SK-N-SH (cell line): ENCODE data around the gene SLC2A5. TPM values are rescaled to one million over a fixed set of nuclear protein-coding genes. Genes with fewer than 3 reads are reported as not detected.

Source experiments
- CTCF ChIA-PET: fragments of 300-600, 350-600 bp; formaldehyde crosslinking; extraction: SDS; loops from one replicate; lab custom pipeline; 2021; lab: Yijun Ruan, JAX
- POLR2A ChIA-PET: fragments of 350-600 bp; sonication (Branson Sonifier 250); formaldehyde crosslinking; extraction: SDS; loops from one replicate; lab custom pipeline; 2020; ENCODE audit warnings: antibody characterized with exemption, inconsistent platforms; lab: Yijun Ruan, JAX
- DNase-seq: peaks from one replicate; pipeline ENCODE4 v3.0.0; 2012
- H2AFZ ChIP-seq: fragments of 200-600 bp; sonication (generic); 2 replicates; pipeline ENCODE4 v1.8.1; 2016; ENCODE audit warnings: antibody characterized with exemption, mild to moderate bottlenecking, low read depth
- H3F3A ChIP-seq: fragments of 200-600 bp; sonication (generic); replicated peaks from 2 replicates; pipeline ENCODE3; 2016; ENCODE audit warnings: antibody characterized with exemption, mild to moderate bottlenecking; ENCODE audit not compliant: insufficient read depth
- H3K27ac ChIP-seq, 2 experiments: fragments of 200-500 bp in 1 of 2; fragments of 200-600 bp in 1 of 2; sonication (Bioruptor generic) in 1 of 2; sonication (generic), shearing (Covaris generic) in 1 of 2; 2 replicates each; pipeline versions ENCODE4 v1.5.1 to v1.6.1; 2014 to 2016; ENCODE audit warnings: low read depth in 2 of 2, inconsistent platforms in 1 of 2, low read length in 1 of 2, mild to moderate bottlenecking in 1 of 2, mixed read lengths in 1 of 2
- H3K27me3 ChIP-seq: fragments of 200-600 bp; sonication (generic), shearing (Covaris generic); 2 replicates; pipeline ENCODE4 v1.6.1; 2016; ENCODE audit warnings: mixed run types; ENCODE audit not compliant: insufficient read depth
- H3K36me3 ChIP-seq, 2 experiments: fragments of 200-500 bp in 1 of 2; fragments of 200-600 bp in 1 of 2; sonication (Bioruptor generic) in 1 of 2; sonication (generic) in 1 of 2; replicated peaks in 1 of 2; 2 replicates each; pipeline versions ENCODE3 to v1.5.1; 2014 to 2016; ENCODE audit warnings: low read length in 1 of 2, mild to moderate bottlenecking in 1 of 2; ENCODE audit not compliant: insufficient read depth in 2 of 2, control insufficient read depth in 1 of 2
- H3K4me1 ChIP-seq, 2 experiments: fragments of 200-500 bp in 1 of 2; fragments of 200-600 bp in 1 of 2; sonication (Bioruptor generic) in 1 of 2; sonication (generic), shearing (Covaris generic) in 1 of 2; 2 replicates each; pipeline versions ENCODE4 v1.5.1 to v1.6.1; 2014 to 2016; ENCODE audit warnings: low read depth in 1 of 2, low read length in 1 of 2, mixed run types in 1 of 2; ENCODE audit not compliant: insufficient read depth in 2 of 2, control insufficient read depth in 1 of 2
- H3K4me2 ChIP-seq: fragments of 200-600 bp; sonication (generic), shearing (Covaris generic); 2 replicates; pipeline ENCODE4 v1.6.1; 2017; ENCODE audit warnings: mixed run types
- H3K4me3 ChIP-seq, 2 experiments: fragments of 200-500 bp in 1 of 2; fragments of 200-600 bp in 1 of 2; sonication (Bioruptor generic) in 1 of 2; sonication (generic), shearing (Covaris generic) in 1 of 2; 2 replicates each; pipeline versions ENCODE4 v1.5.1 to v1.8.1; 2014 to 2016; ENCODE audit warnings: low read depth in 2 of 2, inconsistent platforms in 1 of 2, low read length in 1 of 2, mild to moderate bottlenecking in 1 of 2, mixed read lengths in 1 of 2, moderate library complexity in 1 of 2
- H3K79me2 ChIP-seq: fragments of 200-600 bp; sonication (generic); 2 replicates; pipeline ENCODE4 v1.8.1; 2017; ENCODE audit warnings: mild to moderate bottlenecking; ENCODE audit not compliant: insufficient read depth
- H3K9ac ChIP-seq: fragments of 200-600 bp; sonication (generic); 2 replicates; pipeline ENCODE4 v1.6.1; 2017; ENCODE audit warnings: mixed run types
- H3K9me2 ChIP-seq: fragments of 200-600 bp; sonication (generic); 2 replicates; pipeline ENCODE4 v1.6.1; 2017; ENCODE audit warnings: mixed run types
- H3K9me3 ChIP-seq: fragments of 200-600 bp; sonication (generic); 2 replicates; pipeline ENCODE4 v1.6.1; 2017; ENCODE audit warnings: mixed run types, mild to moderate bottlenecking, moderate library complexity
- H4K20me1 ChIP-seq: fragments of 200-600 bp; sonication (generic); 2 replicates; pipeline ENCODE4 v1.6.1; 2017; ENCODE audit warnings: mild to moderate bottlenecking, mixed run types; ENCODE audit not compliant: insufficient read depth
- EP300 ChIP-seq, 2 experiments: IDR thresholded peaks; 2 replicates each; pipeline versions ENCODE4 v1.4.0 to v1.6.1; 2012; ENCODE audit warnings: borderline replicate concordance in 1 of 2, low read depth in 1 of 2, low read length in 1 of 2
- GABPA ChIP-seq: IDR thresholded peaks from 2 replicates; pipeline ENCODE4 v1.4.0; 2012; ENCODE audit warnings: low read depth, mild to moderate bottlenecking
- GATA2 ChIP-seq: sonication (generic); formaldehyde crosslinking; IDR thresholded peaks from 2 replicates; pipeline ENCODE4 v1.5.0; 2020; ENCODE audit warnings: mild to moderate bottlenecking, missing genetic modification reagents
- MXI1 ChIP-seq: IDR thresholded peaks from 2 replicates; pipeline ENCODE4 v1.6.1; 2012; ENCODE audit warnings: mild to moderate bottlenecking, low read depth, low read length, improper control_type of control experiment
- POLR2AphosphoS5 ChIP-seq: IDR thresholded peaks from 2 replicates; pipeline ENCODE4 v1.6.1; 2012; ENCODE audit warnings: low read depth, low read length
- RCOR1 ChIP-seq: fragments of 150-350 bp; IDR thresholded peaks from 2 replicates; pipeline ENCODE4 v1.6.1; 2017; ENCODE audit warnings: antibody characterized with exemption, low read length
- RFX5 ChIP-seq: IDR thresholded peaks from 2 replicates; pipeline ENCODE4 v1.6.1; 2012; ENCODE audit warnings: mild to moderate bottlenecking, improper control_type of control experiment, low read length
- RXRA ChIP-seq: IDR thresholded peaks from 2 replicates; pipeline ENCODE4 v1.4.0; 2012; ENCODE audit warnings: low read depth, mild to moderate bottlenecking, borderline replicate concordance
- TAF1 ChIP-seq: IDR thresholded peaks from 2 replicates; pipeline ENCODE4 v1.6.1; 2012; ENCODE audit warnings: low read depth, mild to moderate bottlenecking, low read length, moderate library complexity, borderline replicate concordance
- USF1 ChIP-seq: IDR thresholded peaks from 2 replicates; pipeline ENCODE4 v1.4.0; 2012; ENCODE audit warnings: low read depth, borderline replicate concordance
- WGBS: methylation state at CpG from one replicate; pipeline ENCODE4 v1.1.6; 2017; ENCODE audit warnings: low lambda C conversion rate; 5-methylcytosine and 5-hydroxymethylcytosine counted together
- polyA plus RNA-seq, 3 experiments: library from polyadenylated mRNA; depleted of rRNA; stranded (reverse); fragments of >200 nt; gene quantifications; 2 replicates each; pipeline ENCODE4 v1.2.3, GENCODE V29; 2012
- TF ChIP-seq, protein P1 (sequence below): fragments of 150-350 bp; IDR thresholded peaks from 2 replicates; pipeline ENCODE4 v1.6.1; 2017; ENCODE audit warnings: antibody characterized with exemption, low read length, low read depth, borderline replicate concordance
- TF ChIP-seq, protein P2 (sequence below): fragments of 150-350 bp; IDR thresholded peaks from 2 replicates; pipeline ENCODE4 v1.6.1; 2016; ENCODE audit warnings: mild to moderate bottlenecking, low read depth, low read length

SLC2A5 gene
- polyA plus RNA-seq, 1 of the 3 experiments (the other 2 are of a cell fraction), result 0.02 TPM

DNA sequence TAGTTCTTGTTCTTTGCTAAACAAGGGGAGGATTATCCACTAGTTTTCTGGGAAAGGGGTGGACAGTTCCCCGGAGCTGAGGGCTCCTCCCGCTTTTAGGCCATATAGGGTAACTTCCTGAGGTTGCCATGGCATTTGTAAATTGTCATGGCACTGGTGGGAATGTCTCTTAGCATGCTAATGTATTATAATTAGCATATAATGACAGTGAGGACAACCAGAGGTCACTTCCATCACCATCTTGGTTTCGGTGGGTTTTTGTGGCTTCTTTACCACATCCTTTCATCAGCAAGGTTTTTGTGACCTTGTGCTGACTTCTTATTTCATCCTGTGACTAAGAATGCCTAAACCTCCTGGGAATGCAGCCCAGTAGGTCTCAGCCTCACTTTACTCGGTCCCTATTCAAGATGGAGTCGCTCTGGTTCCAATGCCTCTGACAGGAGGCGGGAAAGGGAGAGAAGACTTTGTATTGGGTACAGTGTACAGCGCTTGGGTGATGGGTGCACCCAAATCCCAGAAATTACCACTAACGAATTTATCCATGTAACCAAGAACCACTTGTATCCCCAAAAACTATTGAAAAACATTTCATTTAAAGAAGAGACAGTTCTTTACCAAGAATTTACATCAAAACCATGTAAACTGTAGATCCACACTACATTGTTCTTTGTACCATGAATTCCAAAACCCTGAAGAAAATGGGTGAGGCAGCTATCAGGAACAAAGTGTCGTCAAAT lies 8.7 kb upstream of the SLC2A5 start:
- no peak overlapping the region for H3K4me2 ChIP-seq
- TF ChIP-seq RFX5 (no peak), GABPA (no peak), POLR2AphosphoS5 (no peak), RXRA (no peak), MXI1 (no peak)
- TF ChIP-seq, protein P1, sequence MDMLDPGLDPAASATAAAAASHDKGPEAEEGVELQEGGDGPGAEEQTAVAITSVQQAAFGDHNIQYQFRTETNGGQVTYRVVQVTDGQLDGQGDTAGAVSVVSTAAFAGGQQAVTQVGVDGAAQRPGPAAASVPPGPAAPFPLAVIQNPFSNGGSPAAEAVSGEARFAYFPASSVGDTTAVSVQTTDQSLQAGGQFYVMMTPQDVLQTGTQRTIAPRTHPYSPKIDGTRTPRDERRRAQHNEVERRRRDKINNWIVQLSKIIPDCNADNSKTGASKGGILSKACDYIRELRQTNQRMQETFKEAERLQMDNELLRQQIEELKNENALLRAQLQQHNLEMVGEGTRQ, result no peak
- TF ChIP-seq, protein P2, sequence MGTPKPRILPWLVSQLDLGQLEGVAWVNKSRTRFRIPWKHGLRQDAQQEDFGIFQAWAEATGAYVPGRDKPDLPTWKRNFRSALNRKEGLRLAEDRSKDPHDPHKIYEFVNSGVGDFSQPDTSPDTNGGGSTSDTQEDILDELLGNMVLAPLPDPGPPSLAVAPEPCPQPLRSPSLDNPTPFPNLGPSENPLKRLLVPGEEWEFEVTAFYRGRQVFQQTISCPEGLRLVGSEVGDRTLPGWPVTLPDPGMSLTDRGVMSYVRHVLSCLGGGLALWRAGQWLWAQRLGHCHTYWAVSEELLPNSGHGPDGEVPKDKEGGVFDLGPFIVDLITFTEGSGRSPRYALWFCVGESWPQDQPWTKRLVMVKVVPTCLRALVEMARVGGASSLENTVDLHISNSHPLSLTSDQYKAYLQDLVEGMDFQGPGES, result no peak
- H3K9me3 ChIP-seq, result no peaks in the 10 kb centered on the region
- H4K20me1 ChIP-seq, result no peaks in the 10 kb centered on the region
- no peaks in the 10 kb centered on the region for H3K27me3 ChIP-seq
- no peaks in the 10 kb centered on the region for H3F3A ChIP-seq
- H3K4me3 ChIP-seq, result no peak overlapping the region
- no peak overlapping the region for H3K9ac ChIP-seq
- H3K79me2 ChIP-seq, result no peaks in the 10 kb centered on the region
- H3K4me1 ChIP-seq, result no peaks in the 10 kb centered on the region
- H2AFZ ChIP-seq, result no peak overlapping the region
- no peak overlapping the region for H3K27ac ChIP-seq
- DNase-seq, result no peak
- CTCF ChIA-PET, result no interaction called here
- H3K9me2 ChIP-seq, result no peaks in the 10 kb centered on the region
- 71% methylated on average over 9 of the region's 9 CpGs for WGBS
- POLR2A ChIA-PET, result no interaction called here
- H3K36me3 ChIP-seq, result no peaks in the 10 kb centered on the region

GRCh38 chr1:9075022-9075421 lies 5.6 kb upstream of the SLC2A5 start:
- no peaks in the 10 kb centered on the region for H3F3A ChIP-seq
- no peaks in the 10 kb centered on the region for H3K9me2 ChIP-seq
- no peaks in the 10 kb centered on the region for H3K36me3 ChIP-seq
- H3K4me3 ChIP-seq, result no peak overlapping the region
- POLR2A ChIA-PET, result no interaction called here
- no peak overlapping the region for H3K4me2 ChIP-seq
- CTCF ChIA-PET, result interaction anchor here (0.6 to 2.1 kb wide), 6 partner anchors 10 to 760 kb away, joined by 3 to 4 read pairs (median 3); no protein-coding TSS in a partner anchor
- no peak overlapping the region for H3K9ac ChIP-seq
- H3K4me1 ChIP-seq, result no peaks in the 10 kb centered on the region
- no peaks in the 10 kb centered on the region for H3K79me2 ChIP-seq
- 56% methylated on average over 5 of the region's 5 CpGs for WGBS
- no peak overlapping the region for H2AFZ ChIP-seq
- H3K27ac ChIP-seq, result no peak overlapping the region
- no peaks in the 10 kb centered on the region for H3K9me3 ChIP-seq
- no peak for TF ChIP-seq RCOR1
- TF ChIP-seq, all 33 proteins: peak for 0
- no peak for DNase-seq
- Histone ChIP-seq H4K20me1 (no peaks in the 10 kb centered on the region), H3K27me3 (no peaks in the 10 kb centered on the region)

- Histone ChIP-seq H3F3A (no peaks in the 10 kb centered on the region), H3K4me3 (no peak overlapping the region), H3K4me1 (no peaks in the 10 kb centered on the region), H3K79me2 (no peaks in the 10 kb centered on the region), H4K20me1 (no peaks in the 10 kb centered on the region), H3K27me3 (no peaks in the 10 kb centered on the region), H2AFZ (no peak overlapping the region), H3K9me2 (no peaks in the 10 kb centered on the region), H3K4me2 (no peak overlapping the region), H3K27ac (no peak overlapping the region), H3K9ac (no peak overlapping the region), H3K9me3 (no peaks in the 10 kb centered on the region), H3K36me3 (no peaks in the 10 kb centered on the region)
- 82% methylated on average over 3 of the region's 3 CpGs for WGBS
- TF ChIP-seq GATA2 (CRISPR knock-in tag), result no peak
- no peak for TF ChIP-seq TAF1
- TF ChIP-seq EP300 (IDR thresholded peaks at IDR 0.05; ENCODE audit: borderline replicate concordance in 1 of 2, low read depth in 1 of 2, low read length in 1 of 2), result no peak
- TF ChIP-seq USF1, result no peak
- DNase-seq, result no peak
- CTCF ChIA-PET, result interaction anchor here (2.1 kb wide), 1 partner anchor 39 kb away, joined by 4 read pairs; no protein-coding TSS in a partner anchor
- POLR2A ChIA-PET, result no interaction called here
Measured at GRCh38 chr1:9073143-9073542, 3.7 kb upstream of the SLC2A5 start.
